HT1080 (cell line): Measurements from ENCODE around the gene GJB2. TPM values are rescaled to one million over a fixed set of nuclear protein-coding genes. Genes with fewer than 3 reads are reported as not detected.

ENCODE experiments used
- DNase-seq: peaks from one replicate; pipeline ENCODE4 v3.0.0-alpha.2; 2015; ENCODE audit warnings: low read depth
- polyA plus RNA-seq, 2 experiments: library from polyadenylated mRNA; depleted of rRNA; stranded (reverse); fragments of >200 nt; gene quantifications; 2 replicates each; pipeline ENCODE4 v1.2.3, GENCODE V29; 2015
- total RNA-seq: library from RNA; depleted of rRNA; stranded (reverse); fragments of >200 nt; shearing (Covaris generic); gene quantifications from 2 replicates; pipeline ENCODE4 v1.2.3, GENCODE V29; 2014; rRNA removed

Gene GJB2
- total RNA-seq, result 13.6 and 15.5 TPM in 2 replicates
- polyA plus RNA-seq (2015; cell fraction: cytosol; rRNA removed), result 14.1 and 17.5 TPM in 2 replicates
- 10.7 and 10.9 TPM in 2 replicates for polyA plus RNA-seq (2015; cell fraction: nucleus; rRNA removed)

GRCh38 chr13:20192836-20193161 lies at the start of gene GJB2:
GJB2 (minus strand) TSS chr13:20192938; CDS start chr13:20189581, 3,357 bp downstream.
- no peak for DNase-seq

GRCh38 chr13:20241593-20241992 lies 48.9 kb upstream of the GJB2 start:
- no peak for DNase-seq

- no peak for DNase-seq
Measured at GRCh38 chr13:20239748-20240147, 47.0 kb upstream of the GJB2 start.

GRCh38 chr13:20232556-20233277 lies 40.0 kb upstream of the GJB2 start:
- no peak for DNase-seq

- DNase-seq, result no peak
Measured at GRCh38 chr13:20231839-20232555, 39.3 kb upstream of the GJB2 start, which contains the start of gene GJB6. GJB6 (minus strand) TSS chr13:20232319; CDS start chr13:20223480, 8,839 bp downstream.

- DNase-seq, result no peak
Measured at GRCh38 chr13:20230913-20231838, 38.4 kb upstream of the GJB2 start.

- no peak for DNase-seq
Measured at GRCh38 chr13:20227730-20228129, 35.0 kb upstream of the GJB2 start.

- DNase-seq, result no peak
Measured at GRCh38 chr13:20227288-20227687, 34.5 kb upstream of the GJB2 start.

GRCh38 chr13:20222553-20222952 lies 29.8 kb upstream of the GJB2 start:
- DNase-seq, result no peak

GRCh38 chr13:20221772-20222171 lies 29.0 kb upstream of the GJB2 start:
- no peak for DNase-seq

- DNase-seq, result no peak
Measured at GRCh38 chr13:20219577-20219976, 26.8 kb upstream of the GJB2 start.

- no peak for DNase-seq
Measured at GRCh38 chr13:20217168-20217567, 24.4 kb upstream of the GJB2 start.

GRCh38 chr13:20209948-20210347 lies 17.2 kb upstream of the GJB2 start:
- no peak for DNase-seq

GRCh38 chr13:20206698-20207235 lies 14.0 kb upstream of the GJB2 start:
- no peak for DNase-seq

GRCh38 chr13:20206065-20206697 lies 13.4 kb upstream of the GJB2 start:
- DNase-seq, result no peak

- no peak for DNase-seq
Measured at GRCh38 chr13:20198781-20199180, 6.0 kb upstream of the GJB2 start.

GRCh38 chr13:20197361-20197834 lies 4.7 kb upstream of the GJB2 start:
- peak; percentile 81 for DNase-seq

GRCh38 chr13:20195801-20196200 lies 3.1 kb upstream of the GJB2 start:
- DNase-seq, result no peak

GRCh38 chr13:20193907-20194631 lies 1.3 kb upstream of the GJB2 start:
- no peak for DNase-seq
